Measurements from ENCODE around the gene NR6A1. TPM values are rescaled to one million over a fixed set of nuclear protein-coding genes. Genes with fewer than 3 reads are reported as not detected.

The NR6A1 gene
- total RNA-seq, 2 experiments from 2014 or later, result not detected

GRCh38 chr9:124505006-124505900 lies 265.9 kb downstream of the NR6A1 start:
- ChIA-PET CTCF (no interaction called here), POLR2A (no interaction called here)
- no peak for ATAC-seq (ENCODE audit: poor library complexity)
- no peak overlapping the region for H3K27ac Mint-ChIP-seq
- no peak for TF ChIP-seq CTCF (IDR thresholded peaks at IDR 0.05)
- peaks cover 29 to 38% of the 10 kb centered on the region in 2 experiments for H3K27me3 ChIP-seq (ENCODE audit: control insufficient read depth in 1 of 2, insufficient read depth in 2 of 2, low read length in 2 of 2)
- intact Hi-C loops (cut with DNase I, micrococcal nuclease), result no loop called here
- H3K36me3 Mint-ChIP-seq (ENCODE audit: low read depth), result no peaks in the 10 kb centered on the region
- H3K36me3 ChIP-seq (ENCODE audit: insufficient read depth, low read length), result no peaks in the 10 kb centered on the region
- H3K4me3 Mint-ChIP-seq, result peak overlapping the region; percentile 58
- H3K9me3 ChIP-seq (ENCODE audit: control insufficient read depth in 1 of 2, insufficient read depth in 1 of 2, low read length in 2 of 2), result peaks cover 0 to 7% of the 10 kb centered on the region in 2 experiments
- H3K4me3 ChIP-seq (ENCODE audit: low read length), result no peak overlapping the region
- no peak for DNase-seq
- H3K4me1 Mint-ChIP-seq (ENCODE audit: low read depth), result peaks cover 4% of the 10 kb centered on the region
- H3K9me3 Mint-ChIP-seq, result no peaks in the 10 kb centered on the region
- H3K27me3 Mint-ChIP-seq, result peaks cover 31% of the 10 kb centered on the region
- H3K27ac ChIP-seq (ENCODE audit: low read depth in 1 of 2, low read length in 2 of 2), result no peak overlapping the region
- H3K4me1 ChIP-seq (ENCODE audit: insufficient read depth, low read length), result peaks cover 8% of the 10 kb centered on the region

- H3K27me3 ChIP-seq (ENCODE audit: control insufficient read depth in 1 of 2, insufficient read depth in 2 of 2, low read length in 2 of 2), result peaks cover 29 to 38% of the 10 kb centered on the region in 2 experiments
- no peak for TF ChIP-seq CTCF (IDR thresholded peaks at IDR 0.05)
These were observed 266.5 kb downstream of the NR6A1 start for GRCh38 chr9:124504530-124505005.

GRCh38 chr9:124503713-124504529 lies 267.2 kb downstream of the NR6A1 start:
- Histone ChIP-seq H3K27me3 (ENCODE audit: control insufficient read depth in 1 of 2, insufficient read depth in 2 of 2, low read length in 2 of 2) (peaks cover 29 to 38% of the 10 kb centered on the region in 2 experiments), H3K4me3 (ENCODE audit: low read length) (no peak overlapping the region), H3K36me3 (ENCODE audit: insufficient read depth, low read length) (no peaks in the 10 kb centered on the region), H3K9me3 (ENCODE audit: control insufficient read depth in 1 of 2, insufficient read depth in 1 of 2, low read length in 2 of 2) (peaks cover 0 to 7% of the 10 kb centered on the region in 2 experiments), H3K4me1 (ENCODE audit: insufficient read depth, low read length) (peaks cover 8% of the 10 kb centered on the region), H3K27ac (ENCODE audit: low read depth in 1 of 2, low read length in 2 of 2) (no peak overlapping the region)
- no peak for TF ChIP-seq CTCF (IDR thresholded peaks at IDR 0.05)
- ATAC-seq (ENCODE audit: poor library complexity) (no peak), DNase-seq (no peak)
- peaks cover 4% of the 10 kb centered on the region for H3K4me1 Mint-ChIP-seq (ENCODE audit: low read depth)
- peaks cover 36% of the 10 kb centered on the region for H3K27me3 Mint-ChIP-seq
- H3K36me3 Mint-ChIP-seq (ENCODE audit: low read depth), result no peaks in the 10 kb centered on the region
- intact Hi-C loops (cut with DNase I, micrococcal nuclease), result no loop called here
- H3K9me3 Mint-ChIP-seq, result no peaks in the 10 kb centered on the region
- no peak overlapping the region for H3K27ac Mint-ChIP-seq
- POLR2A ChIA-PET, result no interaction called here
- H3K4me3 Mint-ChIP-seq, result peak overlapping the region; percentile 80
- CTCF ChIA-PET, result no interaction called here

More at GRCh38 chr9:124504530-124505005, 266.5 kb downstream of the NR6A1 start:
- Histone ChIP-seq H3K9me3 (ENCODE audit: control insufficient read depth in 1 of 2, insufficient read depth in 1 of 2, low read length in 2 of 2) (peaks cover 0 to 7% of the 10 kb centered on the region in 2 experiments), H3K4me1 (ENCODE audit: insufficient read depth, low read length) (peaks cover 8% of the 10 kb centered on the region), H3K27ac (ENCODE audit: low read depth in 1 of 2, low read length in 2 of 2) (no peak overlapping the region), H3K4me3 (ENCODE audit: low read length) (no peak overlapping the region), H3K36me3 (ENCODE audit: insufficient read depth, low read length) (no peaks in the 10 kb centered on the region)
- Mint-ChIP-seq H3K4me1 (ENCODE audit: low read depth) (peaks cover 4% of the 10 kb centered on the region), H3K4me3 (no peak overlapping the region), H3K27ac (no peak overlapping the region), H3K27me3 (peaks cover 33% of the 10 kb centered on the region), H3K36me3 (ENCODE audit: low read depth) (no peaks in the 10 kb centered on the region), H3K9me3 (no peaks in the 10 kb centered on the region)
- intact Hi-C loops (cut with DNase I, micrococcal nuclease), result no loop called here
- ChIA-PET POLR2A (no interaction called here), CTCF (no interaction called here)
- DNase-seq (no peak), ATAC-seq (ENCODE audit: poor library complexity) (no peak)
